Measurements from ENCODE around the gene MKLN1.

- no peak for TF ChIP-seq POLR2A (IDR thresholded peaks at IDR 0.05)
- TF ChIP-seq EP300 (IDR thresholded peaks at IDR 0.05) = no peak
- TF ChIP-seq, protein P1, sequence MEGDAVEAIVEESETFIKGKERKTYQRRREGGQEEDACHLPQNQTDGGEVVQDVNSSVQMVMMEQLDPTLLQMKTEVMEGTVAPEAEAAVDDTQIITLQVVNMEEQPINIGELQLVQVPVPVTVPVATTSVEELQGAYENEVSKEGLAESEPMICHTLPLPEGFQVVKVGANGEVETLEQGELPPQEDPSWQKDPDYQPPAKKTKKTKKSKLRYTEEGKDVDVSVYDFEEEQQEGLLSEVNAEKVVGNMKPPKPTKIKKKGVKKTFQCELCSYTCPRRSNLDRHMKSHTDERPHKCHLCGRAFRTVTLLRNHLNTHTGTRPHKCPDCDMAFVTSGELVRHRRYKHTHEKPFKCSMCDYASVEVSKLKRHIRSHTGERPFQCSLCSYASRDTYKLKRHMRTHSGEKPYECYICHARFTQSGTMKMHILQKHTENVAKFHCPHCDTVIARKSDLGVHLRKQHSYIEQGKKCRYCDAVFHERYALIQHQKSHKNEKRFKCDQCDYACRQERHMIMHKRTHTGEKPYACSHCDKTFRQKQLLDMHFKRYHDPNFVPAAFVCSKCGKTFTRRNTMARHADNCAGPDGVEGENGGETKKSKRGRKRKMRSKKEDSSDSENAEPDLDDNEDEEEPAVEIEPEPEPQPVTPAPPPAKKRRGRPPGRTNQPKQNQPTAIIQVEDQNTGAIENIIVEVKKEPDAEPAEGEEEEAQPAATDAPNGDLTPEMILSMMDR (IDR thresholded peaks at IDR 0.05) = no peak
Measured at GRCh38 chr7:131480384-131481315, 153.0 kb downstream of the MKLN1 start.
